ENCODE measurements around the gene PADI6. TPM values are rescaled to one million over a fixed set of nuclear protein-coding genes. Genes with fewer than 3 reads are reported as not detected.

PADI6 gene
- total RNA-seq, 1 experiment from 2014 or later: not detected

GRCh38 chr1:17348593-17349234 lies 23.3 kb upstream of the PADI6 start:
- Histone ChIP-seq H3K9me3 (replicated peaks) (0 out of 2 replicates have a peak, but pooled peaks cover 5% of the 10 kb centered on the region), H3K27me3 (peaks cover 12% of the 10 kb centered on the region; the same call in 1 of the 2 replicates), H3K27ac (no peak overlapping the region), H3K4me3 (no peak overlapping the region), H3K36me3 (no peaks in the 10 kb centered on the region), H3K4me1 (no peaks in the 10 kb centered on the region)
- no peak for DNase-seq

- Histone ChIP-seq H3K36me3 (no peaks in the 10 kb centered on the region), H3K27ac (no peak overlapping the region), H3K4me1 (no peaks in the 10 kb centered on the region), H3K27me3 (peaks cover 12% of the 10 kb centered on the region; the same call in 1 of the 2 replicates), H3K9me3 (replicated peaks) (0 out of 2 replicates have a peak, but pooled peaks cover 5% of the 10 kb centered on the region), H3K4me3 (no peak overlapping the region)
- DNase-seq: no peak
These were observed 21.9 kb upstream of the PADI6 start for GRCh38 chr1:17350083-17350482.

DNA sequence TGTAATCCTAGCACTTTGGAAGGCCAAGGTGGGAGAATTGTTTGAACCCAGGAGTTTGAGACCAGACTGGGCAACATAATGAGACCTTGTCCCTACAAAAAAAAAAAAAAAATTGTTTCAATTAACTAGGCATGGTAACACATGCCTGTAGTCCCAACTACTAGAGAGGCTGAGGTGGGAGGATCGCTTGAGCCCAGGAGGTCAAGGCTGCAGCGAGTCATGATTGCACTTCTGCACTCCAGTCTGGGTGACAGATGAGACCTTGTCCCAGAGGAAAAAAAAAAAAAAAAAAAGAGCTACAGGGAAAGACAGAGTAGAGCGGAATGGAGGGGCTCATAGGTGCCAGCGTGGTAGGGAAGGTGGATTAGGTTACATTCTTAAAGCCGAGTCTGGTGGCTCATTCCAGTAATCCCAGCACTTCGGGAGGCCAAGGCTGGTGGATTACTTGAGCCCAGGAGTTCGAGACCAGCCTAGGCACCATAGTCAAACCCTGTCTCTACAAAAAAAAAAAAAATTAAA lies 21.0 kb upstream of the PADI6 start:
- Histone ChIP-seq H3K27me3 (peaks cover 14% of the 10 kb centered on the region; the same call in 1 of the 2 replicates), H3K9me3 (replicated peaks) (no peaks in the 10 kb centered on the region), H3K4me3 (no peak overlapping the region), H3K4me1 (no peaks in the 10 kb centered on the region), H3K36me3 (no peaks in the 10 kb centered on the region), H3K27ac (no peak overlapping the region)
- DNase-seq: no peak

DNA sequence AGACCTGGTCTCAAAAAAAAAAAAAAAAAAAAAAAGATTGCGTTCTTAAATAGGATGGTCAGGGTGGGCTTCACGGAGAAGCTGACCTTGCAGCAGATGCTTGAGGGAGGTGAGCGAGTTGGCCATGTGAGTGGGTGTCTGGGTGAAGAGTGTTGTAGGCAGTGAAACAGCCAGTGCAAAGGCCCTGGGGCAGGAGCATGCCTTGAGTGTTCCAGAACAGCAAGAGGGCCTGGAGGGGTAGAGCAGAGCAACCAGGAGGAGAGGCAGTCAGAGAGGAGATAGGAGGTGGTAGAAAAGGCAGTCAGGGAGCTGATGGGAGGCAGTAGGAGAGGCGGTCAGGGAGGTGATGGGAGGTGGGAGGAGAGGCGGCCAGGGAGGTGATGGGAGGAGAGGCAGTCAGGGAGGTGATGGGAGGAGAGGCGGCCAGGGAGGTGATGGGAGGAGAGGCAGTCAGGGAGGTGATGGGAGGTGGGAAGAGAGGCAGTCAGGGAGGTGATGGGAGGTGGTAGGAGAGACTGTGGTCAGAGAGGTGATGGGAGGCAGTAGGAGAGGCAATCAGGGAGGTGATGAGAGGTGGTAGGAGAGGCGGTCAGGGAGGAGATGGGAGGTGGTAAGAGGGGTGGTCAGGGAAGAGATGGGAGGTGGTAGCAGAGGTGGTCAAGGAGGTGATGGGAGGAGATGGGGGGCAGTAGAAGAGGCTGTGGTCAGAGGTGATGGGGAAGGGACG lies 20.2 kb upstream of the PADI6 start:
- Histone ChIP-seq H3K27me3 (peaks cover 15% of the 10 kb centered on the region; the same call in 1 of the 2 replicates), H3K27ac (no peak overlapping the region), H3K4me1 (no peaks in the 10 kb centered on the region), H3K9me3 (replicated peaks) (no peaks in the 10 kb centered on the region), H3K36me3 (no peaks in the 10 kb centered on the region), H3K4me3 (no peak overlapping the region)
- no peak for DNase-seq

GRCh38 chr1:17352419-17352909 lies 19.5 kb upstream of the PADI6 start:
- Histone ChIP-seq H3K4me1 (no peaks in the 10 kb centered on the region), H3K36me3 (no peaks in the 10 kb centered on the region), H3K27ac (no peak overlapping the region), H3K4me3 (no peak overlapping the region), H3K9me3 (replicated peaks) (no peaks in the 10 kb centered on the region), H3K27me3 (peaks cover 18% of the 10 kb centered on the region; the same call in 1 of the 2 replicates)
- DNase-seq: no peak

- Histone ChIP-seq H3K4me3 (no peak overlapping the region), H3K27me3 (peaks cover 26% of the 10 kb centered on the region; the same call in 1 of the 2 replicates), H3K36me3 (no peaks in the 10 kb centered on the region), H3K9me3 (replicated peaks) (no peaks in the 10 kb centered on the region), H3K4me1 (no peaks in the 10 kb centered on the region), H3K27ac (no peak overlapping the region)
- DNase-seq: no peak
These were observed 16.1 kb upstream of the PADI6 start for GRCh38 chr1:17355898-17356297.

GRCh38 chr1:17356387-17357026 lies 15.5 kb upstream of the PADI6 start:
- H3K9me3 ChIP-seq (replicated peaks): no peaks in the 10 kb centered on the region
- no peaks in the 10 kb centered on the region for H3K36me3 ChIP-seq
- peaks cover 26% of the 10 kb centered on the region; the same call in 1 of the 2 replicates for H3K27me3 ChIP-seq
- H3K4me1 ChIP-seq: no peaks in the 10 kb centered on the region
- DNase-seq: no peak
- no peak overlapping the region for H3K4me3 ChIP-seq
- H3K27ac ChIP-seq: no peak overlapping the region

DNA sequence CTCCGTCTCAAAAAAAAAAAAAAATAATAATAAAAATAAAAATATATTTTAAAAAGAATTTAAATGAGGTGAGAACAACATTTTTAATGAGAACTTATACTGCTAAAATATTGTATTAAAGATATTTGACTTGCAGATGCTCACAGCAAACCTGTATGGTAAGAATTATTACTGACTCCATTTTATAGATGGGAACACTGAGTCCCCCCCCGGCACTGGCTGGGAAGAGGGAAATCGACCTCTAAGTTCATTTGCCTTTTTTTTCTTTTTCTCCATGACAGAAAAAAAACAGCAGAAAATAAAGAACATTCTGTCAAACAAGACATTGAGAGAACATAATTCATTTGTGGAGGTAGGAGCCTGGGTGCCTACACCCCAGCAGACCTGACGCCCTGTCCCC lies 13.4 kb upstream of the PADI6 start:
- H3K27me3 ChIP-seq: peaks cover 15% of the 10 kb centered on the region; the same call in 1 of the 2 replicates
- H3K36me3 ChIP-seq: no peaks in the 10 kb centered on the region
- H3K4me3 ChIP-seq: no peak overlapping the region
- H3K9me3 ChIP-seq (replicated peaks): no peaks in the 10 kb centered on the region
- DNase-seq: no peak
- no peak overlapping the region for H3K27ac ChIP-seq
- H3K4me1 ChIP-seq: no peaks in the 10 kb centered on the region

DNA sequence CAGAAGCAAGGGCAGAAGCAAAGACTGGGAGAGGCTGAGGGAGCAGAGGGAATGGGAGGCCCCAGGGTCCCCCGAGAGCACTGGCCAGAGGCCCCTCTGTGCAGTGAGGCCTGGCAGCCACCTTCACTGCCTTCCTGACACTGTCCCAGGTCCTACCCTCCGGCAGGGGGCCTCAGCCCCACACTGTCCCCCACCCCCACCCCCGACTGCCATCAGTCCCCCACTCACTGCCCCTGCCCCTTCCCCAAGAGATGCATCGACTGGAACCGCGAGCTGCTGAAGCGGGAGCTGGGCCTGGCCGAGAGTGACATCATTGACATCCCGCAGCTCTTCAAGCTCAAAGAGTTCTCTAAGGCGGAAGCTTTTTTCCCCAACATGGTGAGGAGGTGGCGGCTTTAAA lies 13.0 kb upstream of the PADI6 start:
- Histone ChIP-seq H3K4me3 (no peak overlapping the region), H3K27me3 (peaks cover 14% of the 10 kb centered on the region; the same call in 1 of the 2 replicates), H3K36me3 (no peaks in the 10 kb centered on the region), H3K9me3 (replicated peaks) (no peaks in the 10 kb centered on the region), H3K27ac (no peak overlapping the region), H3K4me1 (no peaks in the 10 kb centered on the region)
- DNase-seq: no peak

DNA sequence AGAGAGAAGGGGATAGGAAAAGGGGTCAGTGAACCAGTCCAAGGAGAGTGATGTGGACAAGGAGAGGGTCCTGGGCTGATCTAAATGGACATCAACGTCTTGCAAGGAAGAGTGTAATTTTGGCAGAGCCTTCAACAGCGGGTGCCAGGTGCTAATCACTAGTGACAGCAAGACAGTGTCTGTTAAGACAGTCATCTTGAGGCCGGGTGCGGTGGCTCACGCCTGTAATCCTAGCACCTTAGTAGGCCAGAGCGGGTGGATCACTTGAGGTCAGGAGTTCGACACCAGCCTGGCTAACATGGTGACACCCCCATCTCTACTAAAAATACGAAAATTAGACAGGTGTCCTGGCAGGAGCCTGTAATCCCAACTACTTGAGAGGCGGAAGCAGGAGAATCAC lies 12.2 kb upstream of the PADI6 start:
- H3K27me3 ChIP-seq: peaks cover 14% of the 10 kb centered on the region; the same call in 1 of the 2 replicates
- no peaks in the 10 kb centered on the region for H3K4me1 ChIP-seq
- no peaks in the 10 kb centered on the region for H3K9me3 ChIP-seq (replicated peaks)
- DNase-seq: no peak
- no peak overlapping the region for H3K4me3 ChIP-seq
- H3K36me3 ChIP-seq: no peaks in the 10 kb centered on the region
- H3K27ac ChIP-seq: no peak overlapping the region

GRCh38 chr1:17360272-17360956 lies 11.6 kb upstream of the PADI6 start:
- H3K27ac ChIP-seq: no peak overlapping the region
- no peak for DNase-seq
- H3K4me1 ChIP-seq: no peaks in the 10 kb centered on the region
- H3K36me3 ChIP-seq: no peaks in the 10 kb centered on the region
- no peak overlapping the region for H3K4me3 ChIP-seq
- peaks cover 14% of the 10 kb centered on the region; the same call in 1 of the 2 replicates for H3K27me3 ChIP-seq
- H3K9me3 ChIP-seq (replicated peaks): no peaks in the 10 kb centered on the region

DNA sequence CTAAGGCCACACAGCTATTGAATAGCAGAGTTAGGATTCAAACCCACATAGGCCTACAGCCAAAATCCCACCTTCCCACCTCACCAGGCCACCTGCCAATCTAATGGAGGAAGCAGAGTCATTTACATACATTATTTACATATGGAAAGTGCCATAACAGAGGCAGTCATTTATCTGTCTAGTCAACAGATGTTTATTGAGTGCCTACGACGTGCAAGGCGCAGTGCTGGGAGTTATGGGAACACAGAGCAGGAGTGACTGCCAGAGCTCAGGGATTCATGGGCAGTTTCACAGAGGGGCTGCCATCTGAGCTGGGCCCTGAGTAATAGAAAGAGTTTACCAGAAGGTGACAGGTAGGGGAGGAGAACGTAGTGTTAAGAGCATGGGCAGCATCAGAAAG lies 10.3 kb upstream of the PADI6 start:
- Histone ChIP-seq H3K9me3 (replicated peaks) (no peaks in the 10 kb centered on the region), H3K27ac (no peak overlapping the region), H3K4me1 (no peaks in the 10 kb centered on the region)

DNA sequence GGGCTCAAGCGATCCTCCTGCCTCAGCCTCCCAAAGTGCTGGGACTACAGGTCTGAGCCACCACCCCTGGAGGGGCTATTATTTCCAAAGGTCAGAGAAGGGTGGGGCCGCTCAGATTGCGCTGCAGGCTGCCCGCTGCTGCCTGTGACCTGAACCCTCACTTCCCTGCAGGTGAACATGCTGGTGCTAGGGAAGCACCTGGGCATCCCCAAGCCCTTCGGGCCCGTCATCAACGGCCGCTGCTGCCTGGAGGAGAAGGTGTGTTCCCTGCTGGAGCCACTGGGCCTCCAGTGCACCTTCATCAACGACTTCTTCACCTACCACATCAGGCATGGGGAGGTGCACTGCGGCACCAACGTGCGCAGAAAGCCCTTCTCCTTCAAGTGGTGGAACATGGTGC lies 8.6 kb upstream of the PADI6 start:
- H3K27ac ChIP-seq: no peak overlapping the region
- peaks cover 7% of the 10 kb centered on the region; the same call in 1 of the 2 replicates for H3K27me3 ChIP-seq
- H3K4me1 ChIP-seq: no peaks in the 10 kb centered on the region
- H3K4me3 ChIP-seq: no peak overlapping the region
- H3K36me3 ChIP-seq: no peaks in the 10 kb centered on the region
- DNase-seq: no peak
- no peaks in the 10 kb centered on the region for H3K9me3 ChIP-seq (replicated peaks)

More for the DNA sequence above, 10.3 kb upstream of the PADI6 start:
- H3K27me3 ChIP-seq: peaks cover 10% of the 10 kb centered on the region; the same call in 1 of the 2 replicates
- H3K4me3 ChIP-seq: no peak overlapping the region
- no peaks in the 10 kb centered on the region for H3K36me3 ChIP-seq
- DNase-seq: no peak

GRCh38 chr1:17363771-17364170 lies 8.2 kb upstream of the PADI6 start:
- H3K36me3 ChIP-seq: no peaks in the 10 kb centered on the region
- no peak overlapping the region for H3K4me3 ChIP-seq
- no peak overlapping the region for H3K27ac ChIP-seq
- H3K9me3 ChIP-seq (replicated peaks): no peaks in the 10 kb centered on the region
- H3K4me1 ChIP-seq: 0 out of 2 replicates have a peak, but pooled peaks cover 2% of the 10 kb centered on the region
- no peak for DNase-seq
- peaks cover 7% of the 10 kb centered on the region for H3K27me3 ChIP-seq
